Neural crest cell (in vitro differentiated cells): ENCODE data around the gene EHD1. TPM values are rescaled to one million over a fixed set of nuclear protein-coding genes. Genes with fewer than 3 reads are reported as not detected.
"Not testable (repeated sequence)": the region's sequence is repeated elsewhere in the genome, so short reads cannot be mapped to it uniquely, and the experiment has no call there.

ENCODE experiments used
- DNase-seq: peaks from one replicate; pipeline ENCODE4 v3.0.0; 2021; ENCODE audit warnings: low read depth, mixed read lengths, low spot score
- H3K27ac Mint-ChIP-seq: one replicate; pipeline ENCODE4 v1.8.0; 2021; ENCODE audit warnings: mild to moderate bottlenecking, mixed read lengths; ENCODE audit not compliant: unreplicated experiment
- H3K27me3 Mint-ChIP-seq: 2 replicates; pipeline ENCODE4 v1.8.0; 2021; ENCODE audit warnings: low read depth, mild to moderate bottlenecking, mixed read lengths
- H3K36me3 Mint-ChIP-seq: 2 replicates; pipeline ENCODE4 v1.8.0; 2021; ENCODE audit warnings: low read depth, mild to moderate bottlenecking, mixed read lengths
- H3K4me1 Mint-ChIP-seq: 2 replicates; pipeline ENCODE4 v1.8.0; 2021; ENCODE audit warnings: mixed read lengths
- H3K4me3 Mint-ChIP-seq: one replicate; pipeline ENCODE4 v1.8.0; 2021; ENCODE audit warnings: mild to moderate bottlenecking, mixed read lengths
- H3K9me3 Mint-ChIP-seq: 2 replicates; pipeline ENCODE4 v1.8.0; 2021; ENCODE audit warnings: mixed read lengths
- total RNA-seq: library from RNA; stranded (reverse); gene quantifications from 2 replicates; pipeline ENCODE4 v1.2.1, GENCODE V29; 2021
- TF ChIP-seq, protein P1 (sequence below): fragments of 200-600 bp; sonication (generic); conservative IDR thresholded peaks from 2 replicates; pipeline ENCODE4 v1.5.0; 2021; ENCODE audit warnings: antibody characterized with exemption, mild to moderate bottlenecking

Gene EHD1
- total RNA-seq, 1 donor from 2014 or later = 74.2 TPM

DNA sequence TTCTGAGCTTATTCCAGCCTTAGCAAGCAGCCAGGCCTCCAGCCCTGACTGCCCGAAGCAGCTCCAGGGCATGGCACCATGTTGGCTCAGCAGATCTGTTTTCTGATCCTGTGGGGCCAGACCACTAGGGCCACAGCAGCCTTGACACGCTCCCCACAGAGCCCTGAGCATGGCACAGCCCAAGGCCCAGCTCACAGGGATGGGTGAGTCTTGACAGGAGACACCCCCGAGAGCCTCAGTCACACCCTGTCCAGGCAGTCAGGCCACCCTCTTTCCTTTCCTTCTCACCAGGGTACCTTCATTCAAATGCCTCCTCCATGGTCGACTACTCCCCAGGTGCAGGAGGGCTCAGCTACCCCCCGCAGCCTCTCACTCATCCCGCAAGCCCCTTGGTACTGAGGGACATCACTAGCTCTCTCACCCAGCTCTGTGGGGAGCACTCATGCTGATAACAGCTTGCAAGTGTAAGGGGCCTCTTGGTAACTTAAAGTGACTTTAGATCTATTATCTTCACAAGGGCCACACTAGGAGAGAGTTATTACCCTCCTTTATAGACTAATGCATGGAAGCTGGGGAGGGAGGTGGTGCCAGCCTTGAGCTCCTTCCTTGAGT lies 30.1 kb downstream of the EHD1 start:
- Mint-ChIP-seq H3K4me3 (peak overlapping the region; percentile 48), H3K27ac (no peak overlapping the region), H3K9me3 (no peaks in the 10 kb centered on the region)

DNA sequence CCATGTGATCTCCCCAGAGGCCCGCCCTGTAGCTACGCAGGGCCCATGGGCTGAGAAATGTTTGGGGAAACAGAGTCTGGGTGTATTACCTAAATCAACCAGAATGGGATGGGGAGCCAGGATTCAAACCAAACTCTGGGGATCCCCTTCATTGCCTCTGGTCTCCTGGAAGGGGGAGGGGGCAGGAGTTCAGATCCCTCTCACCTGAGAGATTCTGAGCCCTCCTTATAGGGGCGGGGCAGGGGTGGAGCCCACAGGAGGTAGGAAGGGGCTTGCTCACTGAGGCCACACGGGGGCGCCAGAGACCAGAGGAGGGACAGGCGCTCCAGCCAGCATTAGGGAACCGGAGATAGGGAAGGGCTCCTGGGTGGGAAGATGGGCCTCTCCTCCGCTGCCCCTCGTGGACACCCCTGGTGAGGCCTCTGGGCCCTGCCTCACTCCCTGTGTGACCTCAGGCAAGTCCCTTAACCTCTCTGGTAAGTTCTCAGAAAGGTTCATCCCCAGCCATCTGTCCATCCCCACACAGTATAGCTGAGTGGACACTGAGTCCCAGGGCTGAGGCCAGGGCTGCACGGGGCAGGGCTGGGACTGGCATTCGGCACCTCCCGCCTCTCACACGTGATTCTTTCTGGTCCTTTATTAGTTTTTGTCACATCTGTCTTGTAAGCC lies 31.3 kb downstream of the EHD1 start:
- peak; percentile 95 for DNase-seq
- Mint-ChIP-seq H3K27me3 (peaks cover 20% of the 10 kb centered on the region), H3K27ac (no peak overlapping the region), H3K4me3 (peak overlapping the region; percentile 54), H3K9me3 (no peaks in the 10 kb centered on the region), H3K4me1 (peaks cover 19% of the 10 kb centered on the region), H3K36me3 (no peaks in the 10 kb centered on the region)
- TF ChIP-seq, protein P1, sequence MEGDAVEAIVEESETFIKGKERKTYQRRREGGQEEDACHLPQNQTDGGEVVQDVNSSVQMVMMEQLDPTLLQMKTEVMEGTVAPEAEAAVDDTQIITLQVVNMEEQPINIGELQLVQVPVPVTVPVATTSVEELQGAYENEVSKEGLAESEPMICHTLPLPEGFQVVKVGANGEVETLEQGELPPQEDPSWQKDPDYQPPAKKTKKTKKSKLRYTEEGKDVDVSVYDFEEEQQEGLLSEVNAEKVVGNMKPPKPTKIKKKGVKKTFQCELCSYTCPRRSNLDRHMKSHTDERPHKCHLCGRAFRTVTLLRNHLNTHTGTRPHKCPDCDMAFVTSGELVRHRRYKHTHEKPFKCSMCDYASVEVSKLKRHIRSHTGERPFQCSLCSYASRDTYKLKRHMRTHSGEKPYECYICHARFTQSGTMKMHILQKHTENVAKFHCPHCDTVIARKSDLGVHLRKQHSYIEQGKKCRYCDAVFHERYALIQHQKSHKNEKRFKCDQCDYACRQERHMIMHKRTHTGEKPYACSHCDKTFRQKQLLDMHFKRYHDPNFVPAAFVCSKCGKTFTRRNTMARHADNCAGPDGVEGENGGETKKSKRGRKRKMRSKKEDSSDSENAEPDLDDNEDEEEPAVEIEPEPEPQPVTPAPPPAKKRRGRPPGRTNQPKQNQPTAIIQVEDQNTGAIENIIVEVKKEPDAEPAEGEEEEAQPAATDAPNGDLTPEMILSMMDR = peak; percentile 99

More for the DNA sequence above, 30.1 kb downstream of the EHD1 start:
- DNase-seq = no peak
- Mint-ChIP-seq H3K27me3 (peaks cover 17% of the 10 kb centered on the region), H3K36me3 (no peaks in the 10 kb centered on the region), H3K4me1 (peaks cover 15% of the 10 kb centered on the region)
- TF ChIP-seq, protein P1 = no peak

DNA sequence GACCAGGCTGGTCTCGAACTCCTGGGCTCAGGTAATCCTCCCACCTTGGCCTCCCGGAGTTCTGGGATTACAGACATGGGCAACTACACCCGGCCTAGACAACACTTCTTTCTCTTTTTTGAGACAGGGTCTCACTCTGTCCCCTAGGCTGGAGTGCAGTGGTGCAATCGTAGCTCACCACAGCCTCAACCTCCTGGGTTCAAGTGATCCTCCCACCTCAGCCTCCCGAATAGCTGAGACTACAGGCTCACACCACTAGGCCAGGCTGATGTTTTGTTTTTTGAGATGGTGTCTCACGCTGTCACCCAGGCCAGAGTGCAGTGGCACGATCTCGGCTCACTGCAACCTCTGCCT lies 32.7 kb downstream of the EHD1 start:
- not testable (repeated sequence) for H3K4me1 Mint-ChIP-seq, DNase-seq, H3K27ac Mint-ChIP-seq, H3K9me3 Mint-ChIP-seq, H3K36me3 Mint-ChIP-seq
- peak overlapping the region; percentile 74 for H3K4me3 Mint-ChIP-seq
- H3K27me3 Mint-ChIP-seq = peaks cover 20% of the 10 kb centered on the region

DNA sequence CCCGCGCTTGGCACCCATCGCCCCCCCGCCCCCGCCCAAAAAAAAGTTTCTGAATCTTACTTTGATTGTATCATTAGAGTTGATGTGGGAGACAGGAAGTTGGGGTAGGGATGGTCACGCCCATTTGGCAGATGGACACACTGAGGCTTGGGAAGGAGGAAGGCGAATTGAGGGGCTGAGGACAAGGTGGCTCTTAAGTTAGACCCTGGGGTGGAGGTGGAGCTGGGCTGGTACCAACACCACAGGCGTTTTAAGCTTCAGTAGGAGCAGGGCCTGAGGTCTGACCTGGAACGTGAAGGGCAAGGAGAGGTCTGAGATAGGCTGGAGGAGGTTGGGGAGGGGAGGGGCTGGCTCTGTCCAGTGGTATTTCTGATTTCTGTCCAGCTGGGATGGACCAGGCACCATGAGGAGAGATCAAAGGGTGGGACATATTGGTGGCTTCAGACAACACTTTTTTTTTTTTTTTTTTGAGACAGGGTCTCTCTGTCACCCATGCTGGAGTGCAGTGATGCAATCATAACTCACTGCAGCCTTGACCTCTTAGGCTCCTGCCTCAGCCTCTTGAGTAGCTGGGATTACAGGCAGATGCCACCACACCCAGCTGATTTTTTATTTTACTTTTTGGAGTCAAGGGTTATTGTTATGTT lies 33.2 kb downstream of the EHD1 start:
- no peak for DNase-seq
- no peaks in the 10 kb centered on the region for H3K9me3 Mint-ChIP-seq
- H3K4me3 Mint-ChIP-seq = peak overlapping the region; percentile 74
- no peak overlapping the region for H3K27ac Mint-ChIP-seq
- no peaks in the 10 kb centered on the region for H3K36me3 Mint-ChIP-seq
- H3K27me3 Mint-ChIP-seq = peaks cover 20% of the 10 kb centered on the region
- peaks cover 9% of the 10 kb centered on the region for H3K4me1 Mint-ChIP-seq
- TF ChIP-seq, protein P1 = no peak

DNA sequence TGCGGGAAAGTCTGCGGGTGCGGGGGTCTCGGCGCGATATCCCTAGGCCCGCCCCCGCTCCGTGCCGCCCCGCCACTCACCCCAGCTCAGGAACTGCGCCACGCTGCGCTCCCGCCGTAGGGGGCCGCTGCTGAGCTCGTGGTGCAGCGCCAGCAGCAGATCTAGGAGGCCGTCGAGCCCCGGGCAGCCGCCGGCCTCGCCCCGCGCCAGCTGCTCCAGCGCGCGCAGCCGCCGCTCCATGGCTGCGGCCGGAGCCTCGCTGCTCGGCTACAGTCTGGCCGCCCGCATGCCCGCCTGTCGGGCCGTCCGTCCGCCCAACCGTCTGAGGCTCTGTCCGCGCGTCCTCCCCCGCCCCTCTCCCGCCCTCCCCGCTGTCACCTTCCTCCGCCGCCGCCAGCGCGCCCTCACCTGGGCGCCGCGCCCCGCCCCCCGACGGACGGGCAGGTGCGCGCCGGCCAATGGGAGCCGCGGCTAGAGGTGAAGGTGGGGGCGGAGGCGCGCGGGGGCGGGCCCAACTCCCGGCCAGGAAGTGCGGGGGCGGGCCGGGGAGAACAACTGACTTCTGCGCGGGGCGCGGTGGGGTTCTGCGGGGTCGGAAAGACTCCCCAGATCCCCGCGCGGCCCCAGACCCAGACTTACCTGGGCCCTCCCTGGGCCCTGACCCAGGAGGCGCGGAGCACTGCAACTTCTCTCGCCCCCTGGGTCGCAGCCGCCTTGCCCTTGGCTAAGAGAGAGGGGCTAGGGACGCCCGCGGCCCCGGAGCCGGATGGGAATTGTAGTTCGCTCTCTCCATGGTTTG lies 33.9 kb downstream of the EHD1 start, which contains the start of gene CDC42BPG:
Gene CDC42BPG, minus strand, starts transcription at position 324 of the 799 bp plus-strand sequence. Its CDS starts 84 bp downstream, at position 240.
- peak; percentile 58 for DNase-seq
- no peaks in the 10 kb centered on the region for H3K9me3 Mint-ChIP-seq
- no peaks in the 10 kb centered on the region for H3K36me3 Mint-ChIP-seq
- peak within 1 kb of the TSS; percentile 74 for H3K4me3 Mint-ChIP-seq
- no peak within 1 kb of the TSS for H3K27ac Mint-ChIP-seq
- TF ChIP-seq, protein P1 = peak; percentile 70
- H3K27me3 Mint-ChIP-seq = peaks cover 20% of the 10 kb centered on the region
- H3K4me1 Mint-ChIP-seq = peaks cover 9% of the 10 kb centered on the region
